SU-DHL-6 (cell line): ENCODE results near the gene DMD.

Experiments used
- H2AFZ ChIP-seq: fragments of 200-600 bp; sonication (generic); 2 replicates; pipeline ENCODE4 v1.6.1; 2014; ENCODE audit warnings: low read depth, mild to moderate bottlenecking, moderate library complexity, mixed read lengths, antibody characterized with exemption, low read length; ENCODE audit not compliant: severe bottlenecking
- H3F3A ChIP-seq: fragments of 200-600 bp; shearing (Covaris generic); 2 replicates; pipeline ENCODE4 v1.6.0; 2016; ENCODE audit warnings: antibody characterized with exemption, mild to moderate bottlenecking; ENCODE audit not compliant: insufficient read depth
- H3K27ac ChIP-seq: fragments of 200-600 bp; sonication (generic); 2 replicates; pipeline ENCODE4 v1.5.1; 2016; ENCODE audit warnings: low read depth, mild to moderate bottlenecking, low read length, moderate library complexity, mixed read lengths
- H3K27me3 ChIP-seq: fragments of 200-600 bp; sonication (generic), shearing (Covaris generic); 2 replicates; pipeline ENCODE4 v1.6.0; 2014; ENCODE audit warnings: mild to moderate bottlenecking, low read length
- H3K36me3 ChIP-seq: fragments of 200-600 bp; sonication (generic); 2 replicates; pipeline ENCODE4 v1.6.1; 2014; ENCODE audit warnings: mild to moderate bottlenecking, low read length, mixed read lengths
- H3K4me2 ChIP-seq: fragments of 300-600, 200-600 bp; shearing (Covaris generic), sonication (generic); 2 replicates; pipeline ENCODE4 v1.6.0; 2014; ENCODE audit warnings: low read length, low read depth, mild to moderate bottlenecking; ENCODE audit not compliant: poor library complexity, severe bottlenecking
- H3K4me3 ChIP-seq: fragments of 200-600 bp; sonication (generic); 2 replicates; pipeline ENCODE4 v1.5.1; 2014; ENCODE audit warnings: antibody characterized with exemption, low read length, mild to moderate bottlenecking, mixed read lengths; ENCODE audit not compliant: insufficient read depth, poor library complexity, severe bottlenecking
- H3K79me2 ChIP-seq: fragments of 200-600 bp; sonication (generic); 2 replicates; pipeline ENCODE4 v1.6.1; 2014; ENCODE audit warnings: mild to moderate bottlenecking, low read length, moderate library complexity; ENCODE audit not compliant: insufficient read depth
- H3K9ac ChIP-seq: fragments of 200-600 bp; sonication (generic); 2 replicates; pipeline ENCODE4 v1.7.0; 2014; ENCODE audit warnings: mild to moderate bottlenecking, low read length
- H3K9me2 ChIP-seq: fragments of 200-600 bp; sonication (generic); replicated peaks from 2 replicates; pipeline ENCODE4 v1.6.1; 2014; ENCODE audit warnings: low read length; ENCODE audit not compliant: insufficient read depth
- H3K9me3 ChIP-seq: fragments of 200-600 bp; sonication (generic); 2 replicates; pipeline ENCODE4 v1.6.1; 2014; ENCODE audit warnings: low read length, mixed read lengths; ENCODE audit not compliant: insufficient read depth
- H4K20me1 ChIP-seq: fragments of 200-600 bp; sonication (generic); 2 replicates; pipeline ENCODE4 v1.6.1; 2014; ENCODE audit warnings: low read depth, mild to moderate bottlenecking, antibody characterized with exemption, low read length, moderate library complexity, mixed read lengths
- CTCF ChIP-seq: fragments of 200-600 bp; sonication (generic); IDR thresholded peaks from one replicate; pipeline ENCODE4 v1.5.1; 2017; ENCODE audit warnings: antibody characterized with exemption, mild to moderate bottlenecking, low read length, moderate library complexity; ENCODE audit not compliant: insufficient read depth, poor library complexity, severe bottlenecking
- EZH2phosphoT487 ChIP-seq: fragments of 200-600 bp; sonication (generic), shearing (Covaris generic); conservative IDR thresholded peaks from 2 replicates; pipeline ENCODE4 v1.6.1; 2018; ENCODE audit warnings: mild to moderate bottlenecking, antibody characterized with exemption, low read length, moderate library complexity, mixed read lengths

The DMD gene

GRCh38 chrX:31316340-31316991 is 1894.9 kb downstream of the DMD start:
- H3K79me2 ChIP-seq, result no peaks in the 10 kb centered on the region
- H3K36me3 ChIP-seq, result no peaks in the 10 kb centered on the region
- no peak overlapping the region for H3K4me2 ChIP-seq
- no peaks in the 10 kb centered on the region for H3K9me2 ChIP-seq
- no peak overlapping the region for H3K27ac ChIP-seq
- no peaks in the 10 kb centered on the region for H3F3A ChIP-seq
- no peak overlapping the region for H3K4me3 ChIP-seq
- no peak overlapping the region for H3K9ac ChIP-seq
- H3K9me3 ChIP-seq, result no peaks in the 10 kb centered on the region
- no peaks in the 10 kb centered on the region for H4K20me1 ChIP-seq
- no peaks in the 10 kb centered on the region for H3K27me3 ChIP-seq
- no peak for TF ChIP-seq CTCF
- TF ChIP-seq EZH2phosphoT487, result no peak
- no peak overlapping the region for H2AFZ ChIP-seq

- Histone ChIP-seq H3K9me3 (no peaks in the 10 kb centered on the region), H3K27me3 (no peaks in the 10 kb centered on the region), H3K4me3 (no peak overlapping the region), H3K4me2 (no peak overlapping the region), H4K20me1 (no peaks in the 10 kb centered on the region), H3K27ac (no peak overlapping the region), H3K9me2 (no peaks in the 10 kb centered on the region), H3K9ac (no peak overlapping the region), H3F3A (no peaks in the 10 kb centered on the region), H3K79me2 (no peaks in the 10 kb centered on the region), H3K36me3 (no peaks in the 10 kb centered on the region), H2AFZ (no peak overlapping the region)
- TF ChIP-seq CTCF (no peak), EZH2phosphoT487 (no peak)
Observed at GRCh38 chrX:31314921-31315320, 1896.4 kb downstream of the DMD start.

GRCh38 chrX:31307952-31308351 is 1903.4 kb downstream of the DMD start:
- H2AFZ ChIP-seq, result no peak overlapping the region
- no peaks in the 10 kb centered on the region for H3K79me2 ChIP-seq
- H4K20me1 ChIP-seq, result no peaks in the 10 kb centered on the region
- H3K9ac ChIP-seq, result no peak overlapping the region
- TF ChIP-seq EZH2phosphoT487, result no peak
- no peak for TF ChIP-seq CTCF
- H3K9me2 ChIP-seq, result no peaks in the 10 kb centered on the region
- H3K27ac ChIP-seq, result no peak overlapping the region
- no peaks in the 10 kb centered on the region for H3F3A ChIP-seq
- no peaks in the 10 kb centered on the region for H3K27me3 ChIP-seq
- no peaks in the 10 kb centered on the region for H3K36me3 ChIP-seq
- no peak overlapping the region for H3K4me2 ChIP-seq
- H3K4me3 ChIP-seq, result no peak overlapping the region
- H3K9me3 ChIP-seq, result no peaks in the 10 kb centered on the region
